Upper lobe of right lung (tissue), 1 donor: ENCODE measurements around the gene CDC42EP4. TPM values are rescaled to one million over a fixed set of nuclear protein-coding genes. Genes with fewer than 3 reads are reported as not detected.
A peak's percentile ranks its signal among the peaks of the same experiment; 100 is the strongest.

Experiments
- ATAC-seq: fragments of 200-7000 bp; cut with Tn5 transposase; one replicate; pipeline ENCODE4 v1.9.1; 2020; ENCODE audit warnings: mild to moderate bottlenecking, moderate library complexity
- DNase-seq: peaks from one replicate; pipeline ENCODE4 v3.0.0-alpha.2; 2020
- H3K27ac ChIP-seq: fragments of 200-600 bp; one replicate; pipeline ENCODE4 v1.8.0; 2022
- H3K27me3 ChIP-seq: fragments of 200-600 bp; one replicate; pipeline ENCODE4 v1.8.0; 2022; ENCODE audit warnings: mild to moderate bottlenecking
- H3K36me3 ChIP-seq: fragments of 200-600 bp; one replicate; pipeline ENCODE4 v1.8.0; 2022
- H3K4me1 ChIP-seq: fragments of 200-600 bp; one replicate; pipeline ENCODE4 v1.8.0; 2022
- H3K4me3 ChIP-seq: fragments of 200-600 bp; one replicate; pipeline ENCODE4 v1.8.0; 2022; ENCODE audit warnings: mild to moderate bottlenecking
- H3K9me3 ChIP-seq: fragments of 200-600 bp; one replicate; pipeline ENCODE4 v1.8.0; 2022
- intact Hi-C: fragments of 100-400 bp; cut with DNase I; formaldehyde crosslinking; loops from one replicate; pipeline ENCODE4 v1.11.0; 2022
- total RNA-seq: library from RNA; stranded (reverse); fragmentation: NEBNext Ultra II Directional; extraction: Animal tissue kit (Norgen Biotek cat#: 25700); gene quantifications from one replicate; pipeline ENCODE4 v1.2.1, GENCODE V29; 2021
- TF ChIP-seq, protein P1 (sequence below): fragments of 200-600 bp; IDR thresholded peaks from one replicate; pipeline ENCODE4 v1.8.0; 2022; ENCODE audit warnings: antibody characterized with exemption
- donor health status: DM: no; HTN: yes; CAD: no; lungs with severe emphysema.

The CDC42EP4 gene
- total RNA-seq, 1 donor from 2014 or later, result 59.0 TPM

DNA sequence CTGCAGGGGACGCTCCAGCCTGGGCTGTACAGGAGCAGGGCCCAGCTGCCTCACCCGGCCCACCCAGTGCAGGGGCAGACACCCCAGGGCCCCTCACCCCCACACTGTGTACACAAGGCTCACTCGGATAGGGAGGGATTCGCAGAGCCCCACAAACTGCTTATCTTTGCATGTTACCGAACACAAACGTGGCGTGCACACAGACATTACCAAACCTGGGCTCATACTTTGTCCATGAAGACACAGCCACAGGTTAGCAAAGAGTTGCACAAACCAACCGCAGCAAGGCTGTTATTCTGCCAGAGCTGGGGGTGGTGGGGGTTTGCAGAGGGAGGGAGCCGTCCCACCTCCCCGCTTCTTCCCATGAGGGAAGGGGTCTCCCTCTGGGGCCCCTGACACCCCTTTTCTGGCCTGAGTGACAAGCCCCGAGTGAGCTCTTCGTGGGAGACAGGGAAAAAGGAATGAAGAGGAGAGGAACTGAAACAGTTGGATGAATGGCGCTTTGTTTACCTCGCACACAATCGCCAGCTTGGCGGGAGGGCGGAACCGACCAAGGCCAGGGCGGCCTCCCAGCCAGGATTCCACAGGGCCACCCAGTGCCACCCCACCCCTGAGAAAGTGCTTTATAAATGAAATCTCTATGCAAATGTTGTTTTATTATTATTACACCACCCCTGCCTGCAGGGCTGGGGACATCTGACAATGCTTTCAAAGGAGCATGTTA, 49.7 kb downstream of the CDC42EP4 start:
- H3K4me3 ChIP-seq, result no peak overlapping the region
- peak; percentile 40 for ATAC-seq
- H3K36me3 ChIP-seq, result no peaks in the 10 kb centered on the region
- no peaks in the 10 kb centered on the region for H3K27me3 ChIP-seq
- no peaks in the 10 kb centered on the region for H3K9me3 ChIP-seq
- H3K27ac ChIP-seq, result no peak overlapping the region
- no peak for DNase-seq
- intact Hi-C loops, result no loop called here
- no peaks in the 10 kb centered on the region for H3K4me1 ChIP-seq
- TF ChIP-seq, protein P1, sequence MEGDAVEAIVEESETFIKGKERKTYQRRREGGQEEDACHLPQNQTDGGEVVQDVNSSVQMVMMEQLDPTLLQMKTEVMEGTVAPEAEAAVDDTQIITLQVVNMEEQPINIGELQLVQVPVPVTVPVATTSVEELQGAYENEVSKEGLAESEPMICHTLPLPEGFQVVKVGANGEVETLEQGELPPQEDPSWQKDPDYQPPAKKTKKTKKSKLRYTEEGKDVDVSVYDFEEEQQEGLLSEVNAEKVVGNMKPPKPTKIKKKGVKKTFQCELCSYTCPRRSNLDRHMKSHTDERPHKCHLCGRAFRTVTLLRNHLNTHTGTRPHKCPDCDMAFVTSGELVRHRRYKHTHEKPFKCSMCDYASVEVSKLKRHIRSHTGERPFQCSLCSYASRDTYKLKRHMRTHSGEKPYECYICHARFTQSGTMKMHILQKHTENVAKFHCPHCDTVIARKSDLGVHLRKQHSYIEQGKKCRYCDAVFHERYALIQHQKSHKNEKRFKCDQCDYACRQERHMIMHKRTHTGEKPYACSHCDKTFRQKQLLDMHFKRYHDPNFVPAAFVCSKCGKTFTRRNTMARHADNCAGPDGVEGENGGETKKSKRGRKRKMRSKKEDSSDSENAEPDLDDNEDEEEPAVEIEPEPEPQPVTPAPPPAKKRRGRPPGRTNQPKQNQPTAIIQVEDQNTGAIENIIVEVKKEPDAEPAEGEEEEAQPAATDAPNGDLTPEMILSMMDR, result no peak

DNA sequence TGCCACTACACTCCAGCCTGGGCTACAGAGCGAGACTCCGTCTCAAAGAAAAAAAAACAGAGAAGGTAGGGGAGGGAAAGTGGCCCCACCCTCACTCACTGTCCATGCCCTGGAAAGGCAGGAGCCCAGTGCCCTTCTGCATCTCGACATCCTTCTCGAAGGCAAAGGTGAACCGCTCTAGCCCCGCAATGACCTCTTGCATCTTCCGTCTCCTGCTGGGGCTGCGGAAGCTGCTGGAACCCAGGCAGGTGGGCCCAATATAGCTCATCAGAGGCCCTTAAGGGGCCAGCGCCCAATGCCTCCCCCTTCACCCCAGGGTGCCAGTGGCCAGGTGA, 50.2 kb downstream of the CDC42EP4 start, which contains the start of gene CPSF4L:
Gene CPSF4L (minus strand): TSS at position 264 of the 335 bp plus-strand sequence. CDS start 62 bp downstream, at position 202.
- Histone ChIP-seq H3K36me3 (no peaks in the 10 kb centered on the region), H3K27ac (no peak within 1 kb of the TSS)

DNA sequence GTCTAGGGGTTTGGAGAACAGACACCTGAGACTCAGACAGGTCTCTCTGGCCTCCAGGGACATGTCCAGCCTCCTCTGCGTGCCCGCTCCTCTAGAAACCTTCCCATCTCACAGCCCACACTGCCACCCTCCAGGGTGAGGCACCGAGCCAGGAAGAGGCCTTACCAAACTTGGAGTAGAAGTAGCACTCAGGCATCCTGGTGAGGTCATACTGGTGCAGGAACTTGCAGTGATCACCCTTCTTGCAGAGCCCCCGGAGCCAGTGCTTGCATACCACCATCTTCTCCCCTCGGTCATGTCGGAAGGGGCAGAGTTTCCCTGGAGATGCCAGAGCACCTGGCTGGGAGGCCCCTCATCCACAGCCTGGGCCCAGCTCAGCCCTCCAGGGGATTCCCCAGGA, 54.3 kb downstream of the CDC42EP4 start:
- TF ChIP-seq, protein P1, result no peak
- intact Hi-C loops, result loop anchor here (2.0 kb wide), 1 partner anchor 111 kb away; no protein-coding TSS in a partner anchor

More for the DNA sequence above, 50.2 kb downstream of the CDC42EP4 start, which contains the start of gene CPSF4L:
- ATAC-seq, result no peak
- TF ChIP-seq, protein P1, result no peak
- H3K27me3 ChIP-seq, result no peaks in the 10 kb centered on the region
- no peak within 1 kb of the TSS for H3K4me3 ChIP-seq
- H3K9me3 ChIP-seq, result no peaks in the 10 kb centered on the region
- no peaks in the 10 kb centered on the region for H3K4me1 ChIP-seq
- intact Hi-C loops, result no loop called here
- no peak for DNase-seq

DNA sequence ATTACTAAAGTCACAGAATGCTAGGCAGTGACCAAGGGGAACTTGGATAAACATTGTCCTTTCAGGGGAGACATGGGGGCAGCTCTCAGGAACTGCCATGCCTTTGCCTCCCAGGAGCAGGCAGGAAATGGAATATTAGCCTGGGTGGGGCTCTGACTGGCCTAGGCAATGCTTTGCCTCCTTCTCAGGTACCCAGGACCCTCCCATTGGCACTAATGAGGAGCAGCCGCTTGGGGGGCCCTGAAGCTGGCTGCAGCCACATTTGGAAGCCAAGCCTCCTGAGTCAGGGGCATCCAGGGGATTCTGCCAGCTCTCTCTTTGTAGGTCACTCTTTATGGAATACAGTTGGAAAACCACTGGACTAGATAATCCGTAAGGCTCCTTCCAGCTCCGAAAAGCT, 55.6 kb downstream of the CDC42EP4 start:
- ATAC-seq, result no peak
- intact Hi-C loops, result loop anchor here (2.0 kb wide), 1 partner anchor 113 kb away; no protein-coding TSS in a partner anchor
- DNase-seq, result peak; percentile 38
- H3K4me1 ChIP-seq, result no peaks in the 10 kb centered on the region
- no peaks in the 10 kb centered on the region for H3K9me3 ChIP-seq
- H3K4me3 ChIP-seq, result no peak overlapping the region
- H3K36me3 ChIP-seq, result no peaks in the 10 kb centered on the region
- TF ChIP-seq, protein P1, result no peak
- H3K27ac ChIP-seq, result no peak overlapping the region
- no peaks in the 10 kb centered on the region for H3K27me3 ChIP-seq

More for the DNA sequence above, 54.3 kb downstream of the CDC42EP4 start:
- Histone ChIP-seq H3K9me3 (no peaks in the 10 kb centered on the region), H3K4me3 (no peak overlapping the region), H3K36me3 (no peaks in the 10 kb centered on the region), H3K27me3 (no peaks in the 10 kb centered on the region), H3K4me1 (no peaks in the 10 kb centered on the region), H3K27ac (no peak overlapping the region)
- DNase-seq, result peak; percentile 34
- ATAC-seq, result peak; percentile 7

DNA sequence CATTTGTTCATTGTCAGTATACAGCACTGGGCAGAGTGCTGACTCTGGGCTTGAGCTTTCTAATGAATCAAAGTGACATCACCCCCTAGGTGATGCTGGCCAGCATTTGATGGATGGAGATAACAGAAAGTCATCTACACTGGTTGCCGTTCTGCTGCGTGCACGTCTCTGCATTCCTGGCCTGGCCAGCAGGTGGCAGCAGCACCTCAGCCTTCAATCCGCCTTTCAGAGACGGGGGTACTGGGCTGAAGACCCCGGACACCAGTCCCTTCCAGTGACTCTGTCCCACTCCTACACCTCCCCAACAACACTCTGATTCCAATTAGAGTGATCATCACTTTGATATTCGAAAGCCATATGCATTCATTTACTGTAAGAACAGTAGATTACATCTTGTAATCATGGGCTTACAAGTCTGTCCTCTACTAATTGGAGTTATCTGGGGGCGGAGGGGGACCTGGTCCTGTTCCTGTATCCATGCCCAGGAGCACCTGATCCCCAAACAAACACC, 56.1 kb downstream of the CDC42EP4 start:
- intact Hi-C loops, result loop anchor here (2.0 kb wide), 1 partner anchor 113 kb away; no protein-coding TSS in a partner anchor
- no peaks in the 10 kb centered on the region for H3K4me1 ChIP-seq
- no peak overlapping the region for H3K27ac ChIP-seq
- no peaks in the 10 kb centered on the region for H3K9me3 ChIP-seq
- no peak overlapping the region for H3K4me3 ChIP-seq
- TF ChIP-seq, protein P1, result peak; percentile 99
- no peaks in the 10 kb centered on the region for H3K36me3 ChIP-seq
- no peak for DNase-seq
- H3K27me3 ChIP-seq, result no peaks in the 10 kb centered on the region
- ATAC-seq, result peak; percentile 81
